Neutrophil (primary cell): ENCODE measurements around the gene IFFO2.

Experiments used
- H3K27ac ChIP-seq: fragments of 200-600 bp; sonication (generic); 2 replicates; pipeline ENCODE4 v1.5.1; 2016; ENCODE audit warnings: mild to moderate bottlenecking, moderate library complexity
- H3K27me3 ChIP-seq: fragments of 200-600 bp; sonication (generic); 2 replicates; pipeline ENCODE4 v1.6.0; 2016; ENCODE audit warnings: mild to moderate bottlenecking
- H3K36me3 ChIP-seq: fragments of 200-600 bp; sonication (generic); 2 replicates; pipeline ENCODE4 v1.5.1; 2017
- H3K4me1 ChIP-seq, 2 experiments: fragments of 200-600 bp in 1 of 2; sonication (generic) in 1 of 2; 1 replicate in 1 of 2; 2 replicates in 1 of 2; pipeline versions ENCODE4 v1.5.1 to v1.6.1; 2013 to 2016; ENCODE audit warnings: low read depth in 1 of 2, low read length in 1 of 2, mild to moderate bottlenecking in 1 of 2, moderate library complexity in 1 of 2; ENCODE audit not compliant: control insufficient read depth in 1 of 2, insufficient read depth in 1 of 2
- H3K4me3 ChIP-seq, 2 experiments: fragments of 200-600 bp in 1 of 2; sonication (generic) in 1 of 2; 1 replicate in 1 of 2; 2 replicates in 1 of 2; pipeline ENCODE4 v1.5.1; 2013 to 2016; ENCODE audit warnings: low read depth in 1 of 2, low read length in 1 of 2, mild to moderate bottlenecking in 1 of 2, moderate library complexity in 1 of 2
- H3K9me3 ChIP-seq: fragments of 200-600 bp; sonication (generic); 2 replicates; pipeline ENCODE4 v1.5.1; 2016
- CTCF ChIP-seq: fragments of 200-600 bp; sonication (generic); IDR thresholded peaks from 2 replicates; pipeline ENCODE4 v1.5.1; 2016; ENCODE audit warnings: antibody characterized with exemption

The IFFO2 gene

DNA sequence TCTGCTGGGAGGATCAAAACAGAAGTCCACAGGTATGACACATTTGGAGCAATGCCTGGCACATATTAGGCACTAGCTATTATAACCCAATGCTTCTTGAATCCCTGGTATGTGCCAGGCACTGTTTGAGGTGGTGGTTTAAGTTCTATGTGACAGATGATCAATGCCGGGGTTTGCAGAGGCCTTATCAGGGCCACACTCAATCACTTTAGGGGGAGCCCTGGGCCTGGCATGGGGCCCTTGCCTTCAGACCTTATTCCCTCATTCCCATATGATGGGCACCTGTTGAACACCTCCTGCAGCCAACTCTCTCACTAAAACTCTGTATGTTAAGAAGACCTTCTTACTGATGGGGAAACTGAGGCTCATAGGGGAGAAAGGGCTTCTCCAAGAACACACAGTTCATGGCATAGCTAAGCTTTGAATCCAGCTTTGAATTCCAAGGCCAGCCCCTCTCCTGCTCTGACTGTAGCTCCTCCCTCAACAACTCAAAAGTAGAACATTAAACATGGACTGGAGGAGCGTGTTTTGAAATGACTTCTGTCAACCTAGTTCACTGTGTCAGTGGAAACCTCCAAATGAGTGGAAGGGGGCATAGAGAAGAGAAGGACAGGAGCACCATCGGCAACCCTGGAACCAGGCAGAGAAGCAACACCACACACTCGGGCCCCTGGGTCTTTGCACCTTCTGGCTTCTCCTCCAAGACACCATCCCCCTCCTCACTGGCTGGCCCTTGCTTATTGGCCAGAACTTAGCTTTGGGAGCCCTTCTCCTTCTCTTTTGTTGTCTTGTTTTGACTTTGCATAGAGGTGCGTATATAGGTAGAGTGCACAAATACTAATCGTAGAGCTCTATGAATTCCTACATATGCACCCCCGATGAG is 6.6 kb upstream of the IFFO2 start:
- peaks cover 62% of the 10 kb centered on the region for H3K27me3 ChIP-seq
- no peak for TF ChIP-seq CTCF
- no peak overlapping the region for H3K27ac ChIP-seq
- H3K4me1 ChIP-seq, result no peaks in the 10 kb centered on the region
- H3K4me3 ChIP-seq, result no peak overlapping the region
- no peaks in the 10 kb centered on the region for H3K36me3 ChIP-seq
- no peaks in the 10 kb centered on the region for H3K9me3 ChIP-seq

- peaks cover 2 to 4% of the 10 kb centered on the region in 2 experiments for H3K4me1 ChIP-seq
- H3K4me3 ChIP-seq, result no peak overlapping the region
- peaks cover 71% of the 10 kb centered on the region for H3K27me3 ChIP-seq
- H3K36me3 ChIP-seq, result no peaks in the 10 kb centered on the region
- no peaks in the 10 kb centered on the region for H3K9me3 ChIP-seq
- no peak for TF ChIP-seq CTCF
- H3K27ac ChIP-seq, result no peak overlapping the region
Measured at GRCh38 chr1:18962121-18962721, 5.7 kb upstream of the IFFO2 start.

DNA sequence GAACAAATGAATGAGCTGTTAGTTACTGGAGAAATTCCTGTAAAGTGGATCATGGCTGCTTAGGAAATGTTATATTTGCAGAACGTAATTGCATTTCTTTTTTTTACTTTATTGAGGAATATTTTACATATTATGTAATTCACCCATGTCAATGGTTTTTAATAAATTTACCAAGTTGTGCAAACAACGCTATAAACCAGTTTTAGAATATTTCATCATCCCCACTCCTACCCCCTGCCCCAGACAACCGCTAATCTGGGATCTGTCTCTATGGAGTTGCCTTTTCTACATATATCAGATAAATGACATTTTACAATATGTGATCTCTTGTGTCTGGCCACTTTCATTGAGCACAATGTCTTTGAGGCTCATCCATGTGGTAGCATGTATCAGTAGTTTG is 4.3 kb upstream of the IFFO2 start:
- no peak overlapping the region for H3K27ac ChIP-seq
- TF ChIP-seq CTCF, result no peak
- no peaks in the 10 kb centered on the region for H3K36me3 ChIP-seq
- no peaks in the 10 kb centered on the region for H3K9me3 ChIP-seq
- peaks cover 10 to 12% of the 10 kb centered on the region in 2 experiments for H3K4me1 ChIP-seq
- no peak overlapping the region for H3K4me3 ChIP-seq
- peaks cover 81% of the 10 kb centered on the region for H3K27me3 ChIP-seq

- H3K27ac ChIP-seq, result no peak overlapping the region
- no peak for TF ChIP-seq CTCF
- no peak overlapping the region for H3K4me3 ChIP-seq
- H3K27me3 ChIP-seq, result peaks cover 81% of the 10 kb centered on the region
- peaks cover 14 to 16% of the 10 kb centered on the region in 2 experiments for H3K4me1 ChIP-seq
- H3K9me3 ChIP-seq, result no peaks in the 10 kb centered on the region
- no peaks in the 10 kb centered on the region for H3K36me3 ChIP-seq
Measured at GRCh38 chr1:18960409-18960808, 3.9 kb upstream of the IFFO2 start.

GRCh38 chr1:18959591-18959990 is 3.1 kb upstream of the IFFO2 start:
- H3K27ac ChIP-seq, result no peak overlapping the region
- no peak overlapping the region for H3K4me3 ChIP-seq
- peaks cover 19 to 24% of the 10 kb centered on the region in 2 experiments for H3K4me1 ChIP-seq
- peaks cover 81% of the 10 kb centered on the region for H3K27me3 ChIP-seq
- H3K9me3 ChIP-seq, result no peaks in the 10 kb centered on the region
- no peaks in the 10 kb centered on the region for H3K36me3 ChIP-seq
- no peak for TF ChIP-seq CTCF
